ENCODE data around the gene CST8. TPM values are rescaled to one million over a fixed set of nuclear protein-coding genes. Genes with fewer than 3 reads are reported as not detected.

CST8 gene
- polyA plus RNA-seq, 1 of the 3 experiments (the other 2 are of a cell fraction) = not detected

GRCh38 chr20:23476015-23476754, 14.7 kb upstream of the CST8 start (continued):
- TF ChIP-seq FOXJ3 (CRISPR knock-in tag; IDR thresholded peaks at IDR 0.05) = no peak

GRCh38 chr20:23477223-23477622, 13.7 kb upstream of the CST8 start:
- WGBS (ENCODE audit: low lambda C conversion rate) = 35% methylated on average over 3 of the region's 3 CpGs
- no peak overlapping the region for H3K9ac ChIP-seq
- no peaks in the 10 kb centered on the region for H3K9me2 ChIP-seq
- no peaks in the 10 kb centered on the region for H4K20me1 ChIP-seq (ENCODE audit: insufficient read depth)
- H3K4me1 ChIP-seq (ENCODE audit: control insufficient read depth in 1 of 2, insufficient read depth in 2 of 2, low read depth in 1 of 2, low read length in 1 of 2) = no peaks in the 10 kb centered on the region
- H3K36me3 ChIP-seq (replicated peaks in 1 of 2; ENCODE audit: control insufficient read depth in 1 of 2, insufficient read depth in 2 of 2, low read length in 1 of 2) = no peaks in the 10 kb centered on the region
- H3F3A ChIP-seq (replicated peaks; ENCODE audit: insufficient read depth) = no peaks in the 10 kb centered on the region
- no peak overlapping the region for H3K4me3 ChIP-seq (ENCODE audit: low read depth in 2 of 2, low read length in 1 of 2)
- DNase-seq = no peak
- H3K4me2 ChIP-seq = no peak overlapping the region
- TF ChIP-seq REST (IDR thresholded peaks at IDR 0.05; ENCODE audit: low read depth, low read length) (no peak), NFIC (IDR thresholded peaks at IDR 0.05; ENCODE audit: borderline replicate concordance) (no peak), TCF12 (IDR thresholded peaks at IDR 0.05) (no peak), IRF3 (IDR thresholded peaks at IDR 0.05; ENCODE audit: low read depth, low read length) (no peak), RCOR1 (IDR thresholded peaks at IDR 0.05; ENCODE audit: low read length) (no peak), FOXM1 (IDR thresholded peaks at IDR 0.05; ENCODE audit: low read depth) (no peak), RFX5 (IDR thresholded peaks at IDR 0.05; ENCODE audit: low read length) (no peak), CTCF (IDR thresholded peaks at IDR 0.05) (no peak), SIN3A (IDR thresholded peaks at IDR 0.05; ENCODE audit: borderline replicate concordance, low read depth, low read length) (no peak), MXI1 (IDR thresholded peaks at IDR 0.05; ENCODE audit: low read depth, low read length) (no peak), EP300 (IDR thresholded peaks at IDR 0.05; ENCODE audit: borderline replicate concordance in 1 of 2, low read depth in 1 of 2, low read length in 1 of 2) (no peak), TEAD4 (IDR thresholded peaks at IDR 0.05; ENCODE audit: borderline replicate concordance, insufficient read depth) (no peak)
- H3K79me2 ChIP-seq (ENCODE audit: insufficient read depth) = no peaks in the 10 kb centered on the region
- POLR2A ChIA-PET = no interaction called here
- no peak overlapping the region for H2AFZ ChIP-seq (ENCODE audit: low read depth)
- H3K27ac ChIP-seq (ENCODE audit: low read depth in 2 of 2, low read length in 1 of 2) = no peak overlapping the region
- no peaks in the 10 kb centered on the region for H3K9me3 ChIP-seq
- no peaks in the 10 kb centered on the region for H3K27me3 ChIP-seq (ENCODE audit: insufficient read depth)
- CTCF ChIA-PET = no interaction called here

All from SK-N-SH (cell line).